Measurements from ENCODE around the gene RETREG1.

The RETREG1 gene

DNA sequence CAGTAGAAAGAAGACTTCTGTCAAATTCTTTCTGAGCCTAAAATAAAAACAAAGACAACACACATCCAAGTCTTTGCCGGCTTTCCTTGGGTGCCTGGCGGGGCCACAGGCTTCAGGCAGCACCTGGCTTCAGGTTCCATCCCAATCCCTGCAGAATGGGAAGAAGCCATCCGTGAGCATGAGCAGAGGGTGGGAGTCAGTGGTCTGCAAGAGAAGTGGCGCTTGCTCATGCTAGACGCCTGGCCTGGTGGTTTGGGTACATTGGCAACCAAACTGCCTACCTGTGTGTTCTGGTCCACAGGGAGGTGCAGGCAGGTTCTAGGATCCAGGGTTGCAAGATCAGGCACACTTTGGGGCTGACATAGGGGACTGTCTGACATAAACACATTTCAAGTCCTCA lies 47.6 kb upstream of the RETREG1 start:
- TF ChIP-seq, protein P1, sequence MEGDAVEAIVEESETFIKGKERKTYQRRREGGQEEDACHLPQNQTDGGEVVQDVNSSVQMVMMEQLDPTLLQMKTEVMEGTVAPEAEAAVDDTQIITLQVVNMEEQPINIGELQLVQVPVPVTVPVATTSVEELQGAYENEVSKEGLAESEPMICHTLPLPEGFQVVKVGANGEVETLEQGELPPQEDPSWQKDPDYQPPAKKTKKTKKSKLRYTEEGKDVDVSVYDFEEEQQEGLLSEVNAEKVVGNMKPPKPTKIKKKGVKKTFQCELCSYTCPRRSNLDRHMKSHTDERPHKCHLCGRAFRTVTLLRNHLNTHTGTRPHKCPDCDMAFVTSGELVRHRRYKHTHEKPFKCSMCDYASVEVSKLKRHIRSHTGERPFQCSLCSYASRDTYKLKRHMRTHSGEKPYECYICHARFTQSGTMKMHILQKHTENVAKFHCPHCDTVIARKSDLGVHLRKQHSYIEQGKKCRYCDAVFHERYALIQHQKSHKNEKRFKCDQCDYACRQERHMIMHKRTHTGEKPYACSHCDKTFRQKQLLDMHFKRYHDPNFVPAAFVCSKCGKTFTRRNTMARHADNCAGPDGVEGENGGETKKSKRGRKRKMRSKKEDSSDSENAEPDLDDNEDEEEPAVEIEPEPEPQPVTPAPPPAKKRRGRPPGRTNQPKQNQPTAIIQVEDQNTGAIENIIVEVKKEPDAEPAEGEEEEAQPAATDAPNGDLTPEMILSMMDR (conservative IDR thresholded peaks at IDR 0.05; ENCODE audit: low read length), result no peak
- Histone ChIP-seq H3K4me3 (ENCODE audit: low read length, poor library complexity, severe bottlenecking) (no peak overlapping the region), H3K36me3 (ENCODE audit: insufficient read depth, low read length) (no peaks in the 10 kb centered on the region), H3K79me2 (ENCODE audit: insufficient read depth, low read length) (no peaks in the 10 kb centered on the region), H4K20me1 (ENCODE audit: insufficient read depth, low read length, poor library complexity, severe bottlenecking) (no peaks in the 10 kb centered on the region), H3K4me1 (ENCODE audit: insufficient read depth, low read length, poor library complexity, severe bottlenecking) (no peaks in the 10 kb centered on the region), H3K9me3 (ENCODE audit: insufficient read depth, low read depth, low read length) (no peaks in the 10 kb centered on the region), H3F3A (ENCODE audit: low read depth) (no peaks in the 10 kb centered on the region), H2AFZ (ENCODE audit: low read length) (no peak overlapping the region), H3K9ac (ENCODE audit: low read depth, low read length, poor library complexity, severe bottlenecking) (no peak overlapping the region), H3K27me3 (ENCODE audit: insufficient read depth, low read length, poor library complexity, severe bottlenecking) (no peaks in the 10 kb centered on the region), H3K4me2 (ENCODE audit: low read depth, low read length, poor library complexity, severe bottlenecking) (no peak overlapping the region), H3K9me2 (replicated peaks; ENCODE audit: low read depth, low read length) (no peaks in the 10 kb centered on the region)

DNA sequence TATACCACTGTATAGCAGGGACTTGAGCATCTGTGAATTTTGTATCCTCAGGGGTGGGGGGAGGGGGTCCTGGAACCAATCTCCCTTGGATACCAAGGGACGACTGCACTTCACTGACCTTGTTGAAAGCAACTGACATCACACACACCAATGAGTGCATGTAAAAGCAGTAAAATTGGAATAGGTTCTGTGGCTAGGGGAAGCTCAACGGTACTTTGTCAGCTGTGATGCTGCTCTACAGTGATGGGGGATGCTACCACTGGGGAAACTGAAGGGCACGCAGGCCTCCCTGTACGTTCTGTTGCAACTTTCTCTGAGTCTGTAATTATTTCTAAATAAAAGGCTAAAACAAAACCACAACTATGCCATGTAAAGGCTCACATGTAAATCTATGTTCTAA lies 47.0 kb upstream of the RETREG1 start:
- H3K4me1 ChIP-seq (ENCODE audit: insufficient read depth, low read length, poor library complexity, severe bottlenecking), result no peaks in the 10 kb centered on the region
- no peak for TF ChIP-seq EZH2phosphoT487 (IDR thresholded peaks at IDR 0.05; ENCODE audit: borderline replicate concordance)
- TF ChIP-seq, protein P1 (conservative IDR thresholded peaks at IDR 0.05; ENCODE audit: low read length), result no peak
- H3K79me2 ChIP-seq (ENCODE audit: insufficient read depth, low read length), result no peaks in the 10 kb centered on the region
- no peaks in the 10 kb centered on the region for H3K27me3 ChIP-seq (ENCODE audit: insufficient read depth, low read length, poor library complexity, severe bottlenecking)
- no peaks in the 10 kb centered on the region for H3K9me2 ChIP-seq (replicated peaks; ENCODE audit: low read depth, low read length)
- H4K20me1 ChIP-seq (ENCODE audit: insufficient read depth, low read length, poor library complexity, severe bottlenecking), result no peaks in the 10 kb centered on the region
- no peaks in the 10 kb centered on the region for H3K9me3 ChIP-seq (ENCODE audit: insufficient read depth, low read depth, low read length)
- no peak overlapping the region for H2AFZ ChIP-seq (ENCODE audit: low read length)
- H3K4me2 ChIP-seq (ENCODE audit: low read depth, low read length, poor library complexity, severe bottlenecking), result no peak overlapping the region
- no peak overlapping the region for H3K9ac ChIP-seq (ENCODE audit: low read depth, low read length, poor library complexity, severe bottlenecking)
- no peaks in the 10 kb centered on the region for H3K36me3 ChIP-seq (ENCODE audit: insufficient read depth, low read length)
- no peaks in the 10 kb centered on the region for H3F3A ChIP-seq (ENCODE audit: low read depth)
- no peak overlapping the region for H3K4me3 ChIP-seq (ENCODE audit: low read length, poor library complexity, severe bottlenecking)

DNA sequence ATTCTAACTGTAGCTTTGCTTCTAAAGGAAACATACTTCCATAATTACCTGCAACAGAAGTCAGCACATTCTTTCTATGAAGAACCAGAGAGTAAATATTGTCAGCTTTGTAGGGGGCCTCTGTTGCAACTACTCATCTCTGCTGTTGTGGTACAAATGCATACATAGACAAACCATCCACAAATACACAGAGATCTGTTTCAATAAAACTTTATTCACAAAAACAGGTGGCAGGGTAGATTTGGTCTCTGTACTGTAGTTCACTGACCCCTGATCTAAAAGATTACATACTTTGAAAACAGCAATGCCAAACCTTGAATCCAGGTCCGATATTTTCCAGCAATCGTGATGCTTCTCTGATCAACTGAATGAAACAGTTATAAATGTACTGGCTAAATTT lies 44.9 kb upstream of the RETREG1 start:
- Histone ChIP-seq H3F3A (ENCODE audit: low read depth) (no peaks in the 10 kb centered on the region), H2AFZ (ENCODE audit: low read length) (no peak overlapping the region), H4K20me1 (ENCODE audit: insufficient read depth, low read length, poor library complexity, severe bottlenecking) (no peaks in the 10 kb centered on the region), H3K79me2 (ENCODE audit: insufficient read depth, low read length) (no peaks in the 10 kb centered on the region), H3K9ac (ENCODE audit: low read depth, low read length, poor library complexity, severe bottlenecking) (no peak overlapping the region), H3K9me2 (replicated peaks; ENCODE audit: low read depth, low read length) (no peaks in the 10 kb centered on the region), H3K9me3 (ENCODE audit: insufficient read depth, low read depth, low read length) (no peaks in the 10 kb centered on the region), H3K4me1 (ENCODE audit: insufficient read depth, low read length, poor library complexity, severe bottlenecking) (no peaks in the 10 kb centered on the region), H3K36me3 (ENCODE audit: insufficient read depth, low read length) (no peaks in the 10 kb centered on the region), H3K4me3 (ENCODE audit: low read length, poor library complexity, severe bottlenecking) (no peak overlapping the region), H3K4me2 (ENCODE audit: low read depth, low read length, poor library complexity, severe bottlenecking) (no peak overlapping the region), H3K27me3 (ENCODE audit: insufficient read depth, low read length, poor library complexity, severe bottlenecking) (no peaks in the 10 kb centered on the region)
- no peak for TF ChIP-seq EZH2phosphoT487 (IDR thresholded peaks at IDR 0.05; ENCODE audit: borderline replicate concordance)
- TF ChIP-seq, protein P1 (conservative IDR thresholded peaks at IDR 0.05; ENCODE audit: low read length), result no peak
